HG02642 (cell line): ENCODE data around the gene SV2B.
"Not testable (repeated sequence)": the region's sequence is repeated elsewhere in the genome, so short reads cannot be mapped to it uniquely, and the experiment has no call there.

Experiments
- ATAC-seq: cut with Tn5 transposase; IDR thresholded peaks from one replicate; pipeline ENCODE4 v1.9.1; 2021; ENCODE audit warnings: mild to moderate bottlenecking; ENCODE audit not compliant: unreplicated experiment, poor library complexity

The SV2B gene

GRCh38 chr15:91099995-91100813 is at the start of gene SV2B:
Gene SV2B (plus strand): TSS chr15:91100257. CDS start chr15:91226264, 126,007 bp downstream.
- peak; percentile 67 for ATAC-seq

GRCh38 chr15:91051248-91051647 is 48.8 kb upstream of the SV2B start:
- ATAC-seq, result no peak

GRCh38 chr15:91054816-91055215 is 45.2 kb upstream of the SV2B start:
- no peak for ATAC-seq

GRCh38 chr15:91055548-91056331 is 44.3 kb upstream of the SV2B start:
- no peak for ATAC-seq

- ATAC-seq, result no peak
Measured at GRCh38 chr15:91061230-91061629, 38.8 kb upstream of the SV2B start.

- no peak for ATAC-seq
Measured at GRCh38 chr15:91061997-91062396, 38.1 kb upstream of the SV2B start.

GRCh38 chr15:91065505-91065904 is 34.6 kb upstream of the SV2B start:
- ATAC-seq, result no peak

GRCh38 chr15:91067036-91067435 is 33.0 kb upstream of the SV2B start:
- ATAC-seq, result no peak

- ATAC-seq, result no peak
Measured at GRCh38 chr15:91068436-91068835, 31.6 kb upstream of the SV2B start.

GRCh38 chr15:91068966-91069365 is 31.1 kb upstream of the SV2B start:
- ATAC-seq, result no peak

- no peak for ATAC-seq
Measured at GRCh38 chr15:91070872-91071271, 29.2 kb upstream of the SV2B start.

- ATAC-seq, result no peak
Measured at GRCh38 chr15:91072161-91072560, 27.9 kb upstream of the SV2B start.

- ATAC-seq, result no peak
Measured at GRCh38 chr15:91073077-91073476, 27.0 kb upstream of the SV2B start.

GRCh38 chr15:91073768-91074167 is 26.3 kb upstream of the SV2B start:
- no peak for ATAC-seq

- no peak for ATAC-seq
Measured at GRCh38 chr15:91075739-91076138, 24.3 kb upstream of the SV2B start.

GRCh38 chr15:91077029-91077428 is 23.0 kb upstream of the SV2B start:
- ATAC-seq, result no peak

- ATAC-seq, result not testable (repeated sequence)
Measured at GRCh38 chr15:91093866-91094265, 6.2 kb upstream of the SV2B start.

- ATAC-seq, result no peak
Measured at GRCh38 chr15:91098451-91098850, 1.6 kb upstream of the SV2B start.

- peak; percentile 34 for ATAC-seq
Measured at GRCh38 chr15:91099616-91099994, 452 bp upstream of the SV2B start.

GRCh38 chr15:91100814-91101607 is 954 bp downstream of the SV2B start:
- ATAC-seq, result no peak

- ATAC-seq, result no peak
Measured at GRCh38 chr15:91101608-91101920, 1.5 kb downstream of the SV2B start.
